Colonic mucosa (tissue), 4 donors: Measurements from ENCODE around the gene TST. TPM values are rescaled to one million over a fixed set of nuclear protein-coding genes. Genes with fewer than 3 reads are reported as not detected.

Experiments used
- DNase-seq: peaks from one replicate; pipeline ENCODE4 v3.0.0-alpha.2; 2020
- H3K27ac ChIP-seq: fragments of 200-600 bp; one replicate; pipeline ENCODE4 v1.8.0; 2021
- H3K27me3 ChIP-seq: fragments of 200-600 bp; one replicate; pipeline ENCODE4 v1.8.0; 2021
- H3K36me3 ChIP-seq: fragments of 200-600 bp; one replicate; pipeline ENCODE4 v1.8.0; 2021
- H3K4me1 ChIP-seq: fragments of 200-600 bp; one replicate; pipeline ENCODE4 v1.8.0; 2021; ENCODE audit warnings: mild to moderate bottlenecking
- H3K4me3 ChIP-seq: fragments of 200-600 bp; one replicate; pipeline ENCODE4 v1.8.0; 2021
- H3K9ac ChIP-seq, 2 donors: one replicate each; pipeline ENCODE4 v1.7.0; 2013; ENCODE audit warnings: control low read depth in 2 of 2, low read depth in 2 of 2, low read length in 2 of 2
- H3K9me3 ChIP-seq: fragments of 200-600 bp; one replicate; pipeline ENCODE4 v1.8.0; 2021
- intact Hi-C: fragments of 100-400 bp; cut with DNase I; formaldehyde crosslinking; loops from one replicate; pipeline ENCODE4 v1.14.1; 2022
- total RNA-seq, 2 donors: library from RNA; stranded (reverse); fragmentation: NEBNext Ultra II Directional in 1 of 2; extraction: Animal tissue kit (Norgen Biotek cat#: 25700) in 1 of 2; gene quantifications; one replicate each; pipeline ENCODE4 v1.2.1, GENCODE V29; 2021
- TF ChIP-seq, protein P1 (sequence below): fragments of 200-600 bp; IDR thresholded peaks from one replicate; pipeline ENCODE4 v1.8.0; 2022; ENCODE audit warnings: antibody characterized with exemption, mild to moderate bottlenecking
- donor health status: healthy.
- donor health status: DM: no; HTN: no; CAD: no.
- donor health status: DM: no; HTN: no; CAD: no.

TST gene
- total RNA-seq, 2 donors from 2014 or later = 410 to 474 TPM

- intact Hi-C loops = no loop called here
- Histone ChIP-seq H3K27me3 (no peaks in the 10 kb centered on the region), H3K27ac (peak within 1 kb of the TSS; percentile 81), H3K9ac (peak within 1 kb of the TSS; percentile 72 to 73), H3K4me3 (peak within 1 kb of the TSS; percentile 69), H3K36me3 (no peaks in the 10 kb centered on the region), H3K9me3 (no peaks in the 10 kb centered on the region), H3K4me1 (peaks cover 18% of the 10 kb centered on the region)
- DNase-seq = peak; percentile 82
- TF ChIP-seq, protein P1, sequence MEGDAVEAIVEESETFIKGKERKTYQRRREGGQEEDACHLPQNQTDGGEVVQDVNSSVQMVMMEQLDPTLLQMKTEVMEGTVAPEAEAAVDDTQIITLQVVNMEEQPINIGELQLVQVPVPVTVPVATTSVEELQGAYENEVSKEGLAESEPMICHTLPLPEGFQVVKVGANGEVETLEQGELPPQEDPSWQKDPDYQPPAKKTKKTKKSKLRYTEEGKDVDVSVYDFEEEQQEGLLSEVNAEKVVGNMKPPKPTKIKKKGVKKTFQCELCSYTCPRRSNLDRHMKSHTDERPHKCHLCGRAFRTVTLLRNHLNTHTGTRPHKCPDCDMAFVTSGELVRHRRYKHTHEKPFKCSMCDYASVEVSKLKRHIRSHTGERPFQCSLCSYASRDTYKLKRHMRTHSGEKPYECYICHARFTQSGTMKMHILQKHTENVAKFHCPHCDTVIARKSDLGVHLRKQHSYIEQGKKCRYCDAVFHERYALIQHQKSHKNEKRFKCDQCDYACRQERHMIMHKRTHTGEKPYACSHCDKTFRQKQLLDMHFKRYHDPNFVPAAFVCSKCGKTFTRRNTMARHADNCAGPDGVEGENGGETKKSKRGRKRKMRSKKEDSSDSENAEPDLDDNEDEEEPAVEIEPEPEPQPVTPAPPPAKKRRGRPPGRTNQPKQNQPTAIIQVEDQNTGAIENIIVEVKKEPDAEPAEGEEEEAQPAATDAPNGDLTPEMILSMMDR = no peak
Observed at GRCh38 chr22:37051391-37052385, 32.4 kb upstream of the TST start, which contains the start of gene KCTD17. Gene KCTD17, plus strand, starts transcription at chr22:37051742. Its CDS starts 19 bp downstream, at chr22:37051761.

DNA sequence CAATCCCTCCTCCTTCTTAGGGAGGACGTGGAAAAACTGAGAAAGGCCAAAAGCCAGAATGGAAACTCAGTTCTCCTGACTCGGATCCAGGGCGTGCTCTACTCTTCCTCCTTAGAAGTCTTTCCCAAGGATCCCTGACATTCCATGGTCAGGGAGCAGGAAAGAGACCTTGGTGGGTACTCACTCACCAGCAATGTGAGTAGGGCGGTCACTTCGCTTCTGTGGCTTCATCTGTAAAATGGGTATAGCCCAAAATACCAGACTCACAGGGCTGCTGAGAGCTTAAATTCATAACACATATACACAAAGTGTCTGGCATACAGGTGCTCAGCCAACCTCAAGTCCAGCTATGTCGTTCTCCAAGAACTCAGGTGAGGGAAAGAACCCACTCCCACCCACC lies 31.7 kb upstream of the TST start:
- intact Hi-C loops = no loop called here
- Histone ChIP-seq H3K4me3 (no peak overlapping the region), H3K27ac (peak overlapping the region; percentile 81), H3K9ac (peak overlapping the region; percentile 56 to 72), H3K9me3 (no peaks in the 10 kb centered on the region), H3K27me3 (no peaks in the 10 kb centered on the region), H3K36me3 (no peaks in the 10 kb centered on the region), H3K4me1 (peaks cover 18% of the 10 kb centered on the region)
- TF ChIP-seq, protein P1 = no peak
- no peak for DNase-seq

DNA sequence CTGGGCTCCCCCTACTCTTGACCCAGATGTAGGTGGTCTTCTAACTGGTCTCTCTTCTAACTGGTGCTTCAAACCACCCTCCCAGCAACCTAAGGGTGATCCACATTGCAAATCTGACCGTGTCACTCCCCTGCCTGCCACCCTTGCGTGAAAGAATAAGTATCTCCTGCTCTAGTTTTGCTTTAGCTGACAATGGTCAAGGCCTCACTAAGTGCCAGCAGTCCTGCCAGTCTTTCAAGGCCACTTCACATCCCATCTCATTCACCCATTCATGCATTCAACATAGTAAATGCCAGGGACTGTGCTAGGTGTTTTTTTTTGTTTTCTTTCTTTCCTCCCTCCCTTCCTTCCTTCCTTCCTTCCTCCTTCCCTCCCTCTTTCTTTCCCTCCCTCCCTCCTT lies 30.0 kb upstream of the TST start:
- Histone ChIP-seq H3K36me3 (no peaks in the 10 kb centered on the region), H3K27ac (no peak overlapping the region), H3K9ac (no peak overlapping the region), H3K27me3 (no peaks in the 10 kb centered on the region), H3K4me1 (peaks cover 22% of the 10 kb centered on the region), H3K9me3 (no peaks in the 10 kb centered on the region), H3K4me3 (no peak overlapping the region)
- TF ChIP-seq, protein P1 = no peak
- intact Hi-C loops = loop anchor here (10.0 kb wide), 2 partner anchors 64 to 194 kb away; no protein-coding TSS in a partner anchor
- no peak for DNase-seq

DNA sequence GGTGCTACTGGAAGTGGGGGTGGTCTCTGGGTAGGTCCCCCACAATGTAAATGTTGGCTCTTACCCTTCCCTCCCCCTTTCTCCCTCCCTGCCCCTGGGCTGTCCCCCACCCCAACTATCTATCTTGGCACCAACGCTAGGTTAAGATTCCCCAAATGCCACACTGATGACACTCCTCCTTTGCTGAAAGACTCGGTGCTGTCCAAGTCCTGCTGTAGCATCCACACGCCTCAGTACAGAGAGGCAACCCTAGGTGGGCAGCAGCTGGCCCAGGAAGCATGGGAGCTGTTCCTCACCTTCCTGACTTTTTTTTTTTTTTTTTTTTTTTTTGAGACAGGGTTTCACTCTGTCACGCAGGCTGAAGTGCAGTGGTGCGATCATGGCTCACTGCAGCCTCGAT lies 28.9 kb upstream of the TST start:
- intact Hi-C loops = loop anchor here (10.0 kb wide), 2 partner anchors 63 to 193 kb away; no protein-coding TSS in a partner anchor
- H3K27ac ChIP-seq = no peak overlapping the region
- H3K36me3 ChIP-seq = no peaks in the 10 kb centered on the region
- peaks cover 11% of the 10 kb centered on the region for H3K4me1 ChIP-seq
- H3K27me3 ChIP-seq = no peaks in the 10 kb centered on the region
- H3K9ac ChIP-seq = no peak overlapping the region
- H3K4me3 ChIP-seq = no peak overlapping the region
- H3K9me3 ChIP-seq = no peaks in the 10 kb centered on the region
- DNase-seq = no peak
- TF ChIP-seq, protein P1 = no peak

GRCh38 chr22:37047006-37047405 lies 27.8 kb upstream of the TST start:
- H3K9ac ChIP-seq = no peak overlapping the region
- no peaks in the 10 kb centered on the region for H3K9me3 ChIP-seq
- no peak for DNase-seq
- no peak overlapping the region for H3K27ac ChIP-seq
- peaks cover 8% of the 10 kb centered on the region for H3K4me1 ChIP-seq
- intact Hi-C loops = loop anchor here (10.0 kb wide), 2 partner anchors 62 to 192 kb away; no protein-coding TSS in a partner anchor
- H3K36me3 ChIP-seq = no peaks in the 10 kb centered on the region
- H3K4me3 ChIP-seq = no peak overlapping the region
- TF ChIP-seq, protein P1 = no peak
- no peaks in the 10 kb centered on the region for H3K27me3 ChIP-seq
